NT2/D1 (cell line): ENCODE data around the gene PAFAH2.
A peak's percentile ranks its signal among the peaks of the same experiment; 100 is the strongest.
"Not testable (repeated sequence)": the region's sequence is repeated elsewhere in the genome, so short reads cannot be mapped to it uniquely, and the experiment has no call there.

Experiments
- DNase-seq: peaks from one replicate; pipeline ENCODE4 v3.0.0-alpha.2; 2011; ENCODE audit warnings: low read depth, low spot score
- H3K27me3 ChIP-seq: 2 replicates; pipeline ENCODE4 v1.6.0; 2011; ENCODE audit warnings: mild to moderate bottlenecking; ENCODE audit not compliant: insufficient read length, insufficient read depth
- H3K36me3 ChIP-seq: 2 replicates; pipeline ENCODE4 v1.6.1; 2011; ENCODE audit warnings: mild to moderate bottlenecking, low read length, mixed read lengths; ENCODE audit not compliant: insufficient read depth, insufficient read length
- H3K4me1 ChIP-seq: 2 replicates; pipeline ENCODE4 v1.5.1; 2011; ENCODE audit not compliant: insufficient read depth, insufficient read length
- H3K4me3 ChIP-seq: 2 replicates; pipeline ENCODE4 v1.5.1; 2011; ENCODE audit warnings: low read depth; ENCODE audit not compliant: insufficient read length
- H3K9ac ChIP-seq: 2 replicates; pipeline ENCODE4 v1.6.0; 2011; ENCODE audit warnings: low read depth; ENCODE audit not compliant: insufficient read length
- H3K9me3 ChIP-seq: 2 replicates; pipeline ENCODE4 v1.5.1; 2011; ENCODE audit warnings: mild to moderate bottlenecking, low read length; ENCODE audit not compliant: insufficient read depth
- SUZ12 ChIP-seq: IDR thresholded peaks from 2 replicates; pipeline ENCODE4 v1.6.1; 2011; ENCODE audit not compliant: insufficient read length, insufficient read depth; ENCODE audit errors: extremely low read depth
- YY1 ChIP-seq: IDR thresholded peaks from 2 replicates; pipeline ENCODE4 v1.6.1; 2011; ENCODE audit not compliant: insufficient read length, insufficient read depth
- ZNF274 ChIP-seq: IDR thresholded peaks from 2 replicates; pipeline ENCODE4 v1.6.1; 2011; ENCODE audit warnings: mild to moderate bottlenecking, low read depth, low read length

PAFAH2 gene

DNA sequence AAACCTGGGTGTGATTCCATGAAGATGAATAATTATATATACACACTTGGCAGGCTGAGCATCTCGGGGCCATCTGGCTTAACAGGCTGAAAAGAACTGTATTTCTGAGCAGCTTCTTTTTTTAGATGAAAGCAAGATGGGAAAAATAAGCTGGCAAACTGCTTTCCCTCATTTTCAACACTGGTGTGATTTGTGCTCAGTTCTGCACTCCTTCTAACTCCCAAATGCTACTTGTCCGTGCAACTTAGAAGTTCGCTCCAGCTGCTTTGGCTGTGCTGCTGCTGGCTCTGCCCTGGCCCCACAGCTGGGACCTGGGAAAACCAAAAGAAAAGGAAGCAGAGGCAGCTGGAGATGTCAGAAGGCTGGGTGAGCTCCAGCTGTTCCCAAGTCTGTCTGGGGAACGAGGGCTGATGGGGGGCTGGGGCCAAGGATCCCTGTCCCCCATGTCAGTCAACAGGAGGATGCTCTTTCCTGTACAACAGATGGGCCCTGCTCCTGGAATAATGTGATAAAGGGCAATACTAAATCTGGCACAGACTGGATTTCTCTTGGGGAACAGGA is 44.9 kb downstream of the PAFAH2 start:
- no peaks in the 10 kb centered on the region for H3K27me3 ChIP-seq
- no peak for DNase-seq
- peaks cover 3% of the 10 kb centered on the region for H3K9me3 ChIP-seq
- peaks cover 8% of the 10 kb centered on the region for H3K4me1 ChIP-seq
- no peak overlapping the region for H3K9ac ChIP-seq
- H3K36me3 ChIP-seq = peaks cover 6% of the 10 kb centered on the region
- no peak for TF ChIP-seq ZNF274
- no peak for TF ChIP-seq YY1
- TF ChIP-seq SUZ12 = no peak
- H3K4me3 ChIP-seq = no peak overlapping the region

DNA sequence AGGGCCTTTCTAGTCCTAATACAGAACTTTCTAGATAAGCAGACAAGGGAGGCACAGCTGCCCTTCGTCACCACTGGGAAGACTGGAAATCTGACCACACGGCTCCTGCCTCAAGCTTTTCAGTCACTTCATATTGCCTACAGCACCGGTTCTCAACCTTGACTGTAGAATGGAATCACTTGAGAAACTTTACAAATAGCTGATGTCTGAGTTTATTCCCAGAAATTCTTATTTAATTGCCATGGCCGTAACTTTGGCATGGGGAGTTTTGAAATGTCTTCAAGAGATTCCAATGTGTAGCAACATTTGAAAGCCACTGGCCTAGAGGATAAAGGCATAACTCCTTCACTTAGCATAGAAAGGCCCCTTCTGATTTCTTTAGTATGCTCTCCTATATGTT is 49.2 kb downstream of the PAFAH2 start:
- Histone ChIP-seq H3K27me3 (no peaks in the 10 kb centered on the region), H3K4me1 (peaks cover 4% of the 10 kb centered on the region)
- no peak for DNase-seq

DNA sequence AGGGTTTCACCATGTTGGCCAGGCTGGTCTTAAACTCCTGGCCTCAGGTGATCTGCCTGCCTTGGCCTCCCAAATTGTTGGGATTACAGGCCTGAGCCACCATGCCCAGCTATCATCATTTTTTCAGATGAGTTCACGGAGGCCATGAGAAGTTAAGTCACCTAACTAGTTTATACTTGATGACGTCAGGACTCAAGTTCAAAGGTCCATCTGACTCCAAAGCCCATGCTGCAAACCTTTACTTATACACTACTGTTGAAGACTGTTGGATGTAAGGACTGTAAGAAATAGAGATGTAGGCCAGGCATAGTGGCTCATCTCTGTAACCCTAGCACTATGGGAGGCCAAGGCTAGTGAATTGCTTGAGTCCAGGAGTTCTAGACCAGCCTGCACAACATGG is 50.8 kb downstream of the PAFAH2 start:
- Histone ChIP-seq H3K4me3 (no peak overlapping the region), H3K4me1 (no peaks in the 10 kb centered on the region), H3K9ac (no peak overlapping the region), H3K9me3 (peaks cover 5% of the 10 kb centered on the region; the same call in 1 of the 2 replicates), H3K36me3 (no peaks in the 10 kb centered on the region), H3K27me3 (no peaks in the 10 kb centered on the region)
- DNase-seq = no peak
- TF ChIP-seq ZNF274 = no peak
- TF ChIP-seq YY1 = no peak
- no peak for TF ChIP-seq SUZ12

More for the DNA sequence above, 49.2 kb downstream of the PAFAH2 start:
- Histone ChIP-seq H3K36me3 (no peaks in the 10 kb centered on the region), H3K4me3 (no peak overlapping the region), H3K9me3 (peaks cover 5% of the 10 kb centered on the region; the same call in 1 of the 2 replicates), H3K9ac (no peak overlapping the region)
- TF ChIP-seq YY1 (no peak), ZNF274 (no peak), SUZ12 (no peak)

DNA sequence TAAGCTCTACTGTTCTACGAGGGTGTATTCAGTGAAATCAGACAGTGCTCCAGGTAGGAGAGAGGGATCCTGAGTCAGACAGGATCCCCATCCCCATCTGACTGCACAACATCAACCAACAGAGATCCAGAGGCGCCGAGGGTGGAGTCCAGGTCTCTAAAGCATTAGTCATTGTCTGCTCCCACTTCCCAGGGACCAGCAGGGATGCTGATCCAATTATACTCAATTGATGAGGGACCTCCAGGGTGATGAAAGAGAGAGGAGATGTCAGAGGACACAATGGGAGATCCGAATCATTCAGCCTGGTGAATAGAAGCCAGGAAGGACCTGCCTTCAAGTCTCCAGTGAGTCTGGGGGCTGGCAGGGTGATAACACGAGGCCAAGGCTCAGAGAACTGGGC is 52.1 kb downstream of the PAFAH2 start:
- no peak overlapping the region for H3K4me3 ChIP-seq
- H3K27me3 ChIP-seq = no peaks in the 10 kb centered on the region
- DNase-seq = peak; percentile 48
- TF ChIP-seq YY1 = no peak
- TF ChIP-seq ZNF274 = no peak
- TF ChIP-seq SUZ12 = no peak
- no peaks in the 10 kb centered on the region for H3K36me3 ChIP-seq
- no peak overlapping the region for H3K9ac ChIP-seq
- H3K9me3 ChIP-seq = peaks cover 5% of the 10 kb centered on the region; the same call in 1 of the 2 replicates
- H3K4me1 ChIP-seq = no peaks in the 10 kb centered on the region

DNA sequence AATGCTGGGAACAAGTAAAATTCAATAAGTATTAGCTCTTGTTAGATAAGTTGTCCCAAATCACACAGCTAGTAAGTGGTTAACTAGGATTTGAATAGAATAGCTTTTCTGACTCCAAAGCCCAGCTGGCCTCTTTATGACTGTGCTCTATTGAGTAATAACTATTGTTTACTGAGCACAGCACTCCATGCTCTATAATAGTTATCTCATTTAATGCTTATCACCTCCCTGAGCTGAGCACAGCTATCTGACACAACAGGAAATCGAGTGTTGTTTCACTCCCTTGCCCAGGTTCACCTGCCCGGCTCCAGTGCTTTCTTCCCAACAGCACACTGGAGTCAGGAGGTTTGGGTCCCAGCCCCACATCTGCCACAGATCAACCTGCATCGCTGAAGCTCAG is 52.9 kb downstream of the PAFAH2 start:
- Histone ChIP-seq H3K27me3 (no peaks in the 10 kb centered on the region), H3K4me1 (no peaks in the 10 kb centered on the region), H3K4me3 (no peak overlapping the region), H3K9me3 (peaks cover 5% of the 10 kb centered on the region; the same call in 1 of the 2 replicates), H3K36me3 (no peaks in the 10 kb centered on the region), H3K9ac (no peak overlapping the region)
- TF ChIP-seq SUZ12 (no peak), YY1 (no peak), ZNF274 (no peak)
- no peak for DNase-seq

DNA sequence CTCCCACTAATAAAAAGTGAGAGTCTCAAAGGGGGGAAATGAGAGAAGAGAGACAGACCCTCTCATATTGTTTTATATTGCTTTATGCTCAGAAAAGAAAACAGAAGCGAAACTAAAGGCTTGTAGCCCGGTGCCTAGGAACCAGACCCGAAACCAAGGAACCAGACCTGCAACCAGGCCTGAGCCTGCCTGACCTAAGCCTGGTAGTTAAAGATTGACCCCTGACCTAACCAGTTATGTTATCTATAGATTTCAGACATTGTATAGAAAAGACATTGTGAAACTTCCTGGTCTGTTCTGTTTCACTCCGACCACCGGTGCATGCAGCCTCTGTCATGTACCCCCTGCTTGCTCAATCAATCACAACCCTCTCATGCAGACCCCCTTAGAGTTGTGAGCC is 54.4 kb downstream of the PAFAH2 start:
- not testable (repeated sequence) for H3K27me3 ChIP-seq, H3K9ac ChIP-seq, H3K36me3 ChIP-seq, H3K9me3 ChIP-seq, H3K4me3 ChIP-seq, DNase-seq, H3K4me1 ChIP-seq

DNA sequence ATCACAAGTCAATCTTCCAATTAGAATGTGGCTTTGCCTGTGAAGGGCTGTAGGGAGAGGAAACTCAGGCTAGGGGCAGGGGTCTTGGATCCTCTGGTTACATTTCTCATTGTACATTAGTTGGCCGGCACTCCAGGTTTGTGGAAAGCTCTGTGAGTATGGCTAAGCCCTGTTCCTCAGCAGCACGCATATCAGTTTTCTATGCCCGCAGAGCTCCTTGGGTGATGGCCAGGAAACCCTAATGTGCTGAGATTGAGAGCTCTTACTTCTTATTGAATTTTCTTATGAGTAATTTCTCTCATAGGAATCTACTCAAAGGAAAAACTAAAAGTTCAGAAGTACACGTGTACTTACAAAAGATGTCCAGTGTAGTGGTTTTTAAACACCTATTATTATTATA is 60.9 kb downstream of the PAFAH2 start:
- DNase-seq = no peak
- Histone ChIP-seq H3K9ac (no peak overlapping the region), H3K4me1 (peaks cover 4% of the 10 kb centered on the region), H3K4me3 (no peak overlapping the region), H3K36me3 (no peaks in the 10 kb centered on the region), H3K9me3 (no peaks in the 10 kb centered on the region), H3K27me3 (no peaks in the 10 kb centered on the region)
- no peak for TF ChIP-seq ZNF274
- TF ChIP-seq YY1 = no peak
- no peak for TF ChIP-seq SUZ12

DNA sequence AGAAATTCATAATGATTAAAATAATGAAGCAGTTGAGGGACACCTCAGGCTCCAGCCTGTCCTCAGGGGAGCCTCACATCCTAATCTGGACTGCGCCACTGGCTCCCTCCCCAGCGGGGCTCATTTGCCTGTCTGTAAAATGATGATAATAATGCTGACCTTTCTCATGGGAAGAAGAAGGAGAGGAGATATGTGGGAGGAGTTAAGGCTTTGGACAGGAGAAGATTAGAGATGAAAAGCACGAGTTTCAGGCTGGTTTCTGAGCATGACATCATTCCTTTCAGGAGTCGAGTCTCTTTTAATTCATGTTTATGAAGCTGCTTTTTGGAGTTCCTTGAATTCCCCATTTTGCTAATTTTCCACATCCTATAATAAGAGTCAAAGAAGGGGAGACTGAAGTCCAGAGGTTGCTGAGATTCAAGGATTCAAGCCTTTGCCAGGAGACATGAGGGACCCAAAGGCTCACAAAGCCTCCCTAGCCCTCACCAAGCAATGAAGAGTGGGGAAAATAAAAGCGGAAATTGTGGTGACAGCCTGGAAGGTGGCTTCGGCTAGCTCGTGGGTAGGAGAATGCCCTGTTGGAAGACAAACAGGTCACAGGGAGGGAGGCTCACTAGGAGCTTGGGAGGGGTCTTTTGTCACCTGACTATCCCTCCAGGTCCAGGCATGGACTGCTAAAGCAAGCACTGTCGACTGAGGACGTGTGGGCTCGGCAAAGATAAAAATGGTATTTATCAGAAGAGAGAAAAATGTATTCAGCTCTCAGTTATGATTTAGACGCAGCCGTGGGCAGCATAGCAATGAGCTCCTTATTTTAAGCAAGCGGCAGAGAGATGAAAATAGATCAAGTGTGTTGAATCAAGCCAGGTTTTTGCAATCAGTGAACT is 64.1 kb downstream of the PAFAH2 start:
- Histone ChIP-seq H3K4me1 (peaks cover 4% of the 10 kb centered on the region), H3K9ac (no peak overlapping the region), H3K36me3 (no peaks in the 10 kb centered on the region), H3K27me3 (peaks cover 5% of the 10 kb centered on the region), H3K4me3 (no peak overlapping the region), H3K9me3 (no peaks in the 10 kb centered on the region)
- DNase-seq = no peak
- TF ChIP-seq ZNF274 (no peak), SUZ12 (no peak)

DNA sequence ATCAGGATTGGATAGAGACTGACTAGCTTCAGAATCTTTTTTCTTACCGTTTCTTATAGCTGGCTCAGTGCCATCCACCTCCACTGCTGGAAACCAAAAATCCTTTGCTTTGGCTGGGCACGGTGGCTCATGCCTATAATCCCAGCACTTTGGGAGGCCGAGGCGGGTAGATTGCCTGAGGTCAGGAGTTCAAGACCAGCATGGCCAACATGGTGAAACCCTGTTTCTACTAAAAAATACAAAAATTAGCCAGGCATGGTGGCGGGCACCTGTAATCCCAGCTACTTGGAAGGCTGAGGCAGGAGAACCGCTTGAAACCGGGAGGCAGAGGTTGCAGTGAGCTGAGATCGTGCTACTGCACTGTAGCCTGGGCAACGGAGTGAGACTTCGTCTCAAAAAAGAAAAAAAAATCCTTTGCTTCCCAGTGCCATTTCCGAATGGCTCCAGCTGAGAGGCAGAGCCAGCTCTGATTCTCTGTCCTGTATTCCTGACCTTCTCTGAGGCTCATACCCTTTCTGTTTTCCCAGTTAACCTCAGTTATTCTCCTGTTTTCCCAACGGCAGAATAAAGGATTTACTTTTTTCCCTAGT is 65.0 kb downstream of the PAFAH2 start:
- not testable (repeated sequence) for H3K36me3 ChIP-seq, H3K27me3 ChIP-seq, H3K9me3 ChIP-seq, H3K4me3 ChIP-seq, H3K4me1 ChIP-seq, DNase-seq, H3K9ac ChIP-seq
